Measurements from ENCODE around the gene KDM5B.
"Not testable (repeated sequence)": the region's sequence is repeated elsewhere in the genome, so short reads cannot be mapped to it uniquely, and the experiment has no call there.

Gene KDM5B

DNA sequence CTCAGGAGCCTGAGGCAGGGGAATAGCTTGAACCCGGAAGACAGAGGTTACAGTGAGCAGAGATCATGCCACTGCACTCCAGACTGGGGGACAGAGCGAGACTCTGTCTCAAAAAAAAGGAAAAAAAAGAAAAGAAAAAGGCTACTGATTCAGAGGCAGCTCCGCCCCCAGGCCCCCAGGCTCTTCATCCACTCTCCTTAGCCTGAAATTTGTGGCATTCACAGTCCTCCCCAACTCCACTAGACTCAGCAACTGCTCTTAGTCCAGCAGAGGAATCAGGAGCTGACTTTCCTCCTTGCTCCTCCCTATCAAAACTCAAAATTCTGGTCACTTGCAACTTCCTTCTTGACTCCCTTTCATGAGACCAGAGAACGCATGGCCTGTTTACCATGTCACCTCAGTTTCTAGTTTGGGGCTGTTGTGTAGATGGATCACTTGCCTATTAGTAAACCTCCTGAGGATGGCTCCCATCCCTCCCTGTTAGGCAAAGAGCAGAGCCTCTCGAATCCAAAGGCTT is 29.6 kb upstream of the KDM5B start:
- Histone ChIP-seq H3K9ac (ENCODE audit: low read depth, low read length) (no peak overlapping the region), H3K4me3 (ENCODE audit: low read depth, low read length) (no peak overlapping the region), H3K4me1 (ENCODE audit: control insufficient read depth, insufficient read depth, low read length) (peaks cover 6% of the 10 kb centered on the region; the same call in 1 of the 2 replicates), H3K27me3 (ENCODE audit: control insufficient read depth, insufficient read depth, low read length) (no peaks in the 10 kb centered on the region), H3K27ac (ENCODE audit: low read depth, low read length) (no peak overlapping the region), H3K9me3 (ENCODE audit: control insufficient read depth, insufficient read depth, low read length) (no peaks in the 10 kb centered on the region), H3K36me3 (ENCODE audit: control insufficient read depth, insufficient read depth, low read length) (no peaks in the 10 kb centered on the region)

DNA sequence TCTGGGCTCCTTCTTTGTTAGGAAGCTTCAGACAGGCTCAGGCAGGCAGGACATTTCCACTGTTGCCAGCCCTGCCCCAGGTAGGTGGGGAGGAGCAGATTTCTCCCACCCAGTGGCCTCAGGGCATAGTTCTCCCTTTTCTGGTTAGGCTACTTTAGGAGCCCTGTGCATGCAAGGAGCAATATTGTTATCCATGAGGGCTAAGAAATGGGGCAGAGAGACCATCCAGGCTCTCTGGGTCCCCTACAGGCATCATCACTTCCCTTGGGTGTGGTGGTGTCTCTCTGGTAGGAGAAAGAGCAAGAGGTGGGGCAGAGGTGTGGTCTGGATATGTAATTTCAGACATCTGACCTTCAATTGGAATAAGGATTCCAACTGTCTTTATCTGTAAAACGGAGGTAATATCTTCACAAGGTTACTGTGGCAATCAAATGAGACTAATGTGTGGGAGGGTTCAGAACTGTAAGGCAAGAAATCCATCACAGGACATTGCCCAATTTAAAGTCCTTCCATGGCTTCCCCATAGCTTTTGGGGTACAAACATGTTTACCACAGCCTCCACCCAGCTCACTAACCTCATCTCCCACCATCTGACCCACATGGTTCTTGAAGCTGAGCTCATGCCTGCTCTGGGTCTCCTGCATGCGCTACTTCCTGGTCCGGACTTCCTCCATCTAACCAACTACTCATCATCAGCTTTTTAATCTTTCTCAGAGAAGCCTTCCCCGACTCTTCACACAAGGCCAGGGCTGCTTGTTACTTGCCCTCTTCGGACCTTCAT is 28.6 kb upstream of the KDM5B start:
- H3K9me3 ChIP-seq (ENCODE audit: control insufficient read depth, insufficient read depth, low read length) = no peaks in the 10 kb centered on the region
- H3K4me1 ChIP-seq (ENCODE audit: control insufficient read depth, insufficient read depth, low read length) = peaks cover 6% of the 10 kb centered on the region; the same call in 1 of the 2 replicates
- no peak overlapping the region for H3K27ac ChIP-seq (ENCODE audit: low read depth, low read length)
- H3K27me3 ChIP-seq (ENCODE audit: control insufficient read depth, insufficient read depth, low read length) = no peaks in the 10 kb centered on the region
- H3K36me3 ChIP-seq (ENCODE audit: control insufficient read depth, insufficient read depth, low read length) = no peaks in the 10 kb centered on the region
- H3K4me3 ChIP-seq (ENCODE audit: low read depth, low read length) = no peak overlapping the region
- H3K9ac ChIP-seq (ENCODE audit: low read depth, low read length) = no peak overlapping the region

DNA sequence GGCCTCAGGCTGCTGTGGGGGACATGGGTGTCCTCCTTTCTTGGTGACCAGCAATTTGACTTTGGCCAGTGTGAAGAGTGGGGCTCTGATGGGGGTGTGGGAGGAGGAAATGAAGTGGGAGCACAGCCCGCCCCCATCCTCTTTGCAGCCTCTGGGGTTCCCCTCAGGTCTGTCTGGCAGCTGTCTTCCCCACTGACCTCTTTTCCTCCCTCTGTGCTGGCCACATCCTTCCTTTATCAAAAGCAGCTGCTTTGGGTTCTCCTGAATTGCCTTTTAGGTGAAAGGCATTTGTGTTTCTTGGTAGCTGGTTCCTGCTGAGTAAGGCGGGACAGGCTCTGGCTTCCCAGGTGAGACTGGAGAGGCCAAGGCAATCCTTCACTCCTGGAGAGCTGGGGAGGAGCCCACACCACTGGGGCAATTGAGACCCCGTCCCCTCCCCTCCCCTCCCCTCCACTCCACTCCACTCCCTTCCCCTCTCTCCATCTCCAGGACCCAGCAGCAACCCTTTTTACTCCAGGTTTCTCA is 27.4 kb upstream of the KDM5B start:
- H3K4me1 ChIP-seq (ENCODE audit: control insufficient read depth, insufficient read depth, low read length) = peaks cover 6% of the 10 kb centered on the region; the same call in 1 of the 2 replicates
- no peak overlapping the region for H3K4me3 ChIP-seq (ENCODE audit: low read depth, low read length)
- no peaks in the 10 kb centered on the region for H3K36me3 ChIP-seq (ENCODE audit: control insufficient read depth, insufficient read depth, low read length)
- H3K9me3 ChIP-seq (ENCODE audit: control insufficient read depth, insufficient read depth, low read length) = no peaks in the 10 kb centered on the region
- peak overlapping the region; percentile 22 for H3K27ac ChIP-seq (ENCODE audit: low read depth, low read length)
- H3K27me3 ChIP-seq (ENCODE audit: control insufficient read depth, insufficient read depth, low read length) = no peaks in the 10 kb centered on the region
- no peak overlapping the region for H3K9ac ChIP-seq (ENCODE audit: low read depth, low read length)

DNA sequence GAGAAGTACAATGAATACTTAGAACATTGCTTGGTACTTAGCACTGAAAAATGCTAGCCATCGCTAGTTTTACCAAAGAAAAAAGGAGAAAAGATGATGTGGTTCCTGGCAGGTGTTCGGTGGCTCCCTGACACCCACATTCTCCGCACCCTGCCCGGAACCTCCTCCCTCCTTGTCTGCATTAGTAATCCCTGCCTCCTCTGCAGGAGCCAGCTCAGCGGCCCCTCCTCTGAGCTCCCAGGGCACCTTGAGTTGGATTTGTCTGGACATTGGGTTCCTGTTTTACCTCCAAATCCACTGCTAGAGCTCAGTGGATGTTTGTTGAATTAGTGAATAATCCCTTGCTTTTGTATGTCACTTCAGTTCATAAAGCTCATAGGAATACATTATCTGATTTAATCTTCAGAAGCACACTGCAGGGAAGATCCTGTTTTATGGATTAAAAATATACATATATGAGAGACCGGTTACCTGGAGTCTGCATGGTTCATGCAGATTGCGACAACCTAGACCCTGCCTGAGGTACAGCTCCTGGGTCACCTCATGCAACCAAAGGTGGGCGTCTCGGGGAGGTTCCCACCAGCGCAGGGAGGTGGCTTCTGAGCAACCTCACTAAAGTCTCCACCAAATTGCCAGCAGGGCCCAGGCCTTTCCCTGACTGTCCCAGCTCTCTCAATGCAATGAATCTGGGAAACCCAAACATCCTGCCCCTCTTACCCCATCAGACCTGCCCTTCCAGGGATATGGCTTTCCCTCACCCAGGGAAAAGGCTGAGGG is 26.7 kb upstream of the KDM5B start:
- Histone ChIP-seq H3K9ac (ENCODE audit: low read depth, low read length) (no peak overlapping the region), H3K27ac (ENCODE audit: low read depth, low read length) (peak overlapping the region; percentile 22), H3K36me3 (ENCODE audit: control insufficient read depth, insufficient read depth, low read length) (no peaks in the 10 kb centered on the region), H3K9me3 (ENCODE audit: control insufficient read depth, insufficient read depth, low read length) (no peaks in the 10 kb centered on the region), H3K27me3 (ENCODE audit: control insufficient read depth, insufficient read depth, low read length) (no peaks in the 10 kb centered on the region), H3K4me3 (ENCODE audit: low read depth, low read length) (no peak overlapping the region), H3K4me1 (ENCODE audit: control insufficient read depth, insufficient read depth, low read length) (peaks cover 6% of the 10 kb centered on the region; the same call in 1 of the 2 replicates)

DNA sequence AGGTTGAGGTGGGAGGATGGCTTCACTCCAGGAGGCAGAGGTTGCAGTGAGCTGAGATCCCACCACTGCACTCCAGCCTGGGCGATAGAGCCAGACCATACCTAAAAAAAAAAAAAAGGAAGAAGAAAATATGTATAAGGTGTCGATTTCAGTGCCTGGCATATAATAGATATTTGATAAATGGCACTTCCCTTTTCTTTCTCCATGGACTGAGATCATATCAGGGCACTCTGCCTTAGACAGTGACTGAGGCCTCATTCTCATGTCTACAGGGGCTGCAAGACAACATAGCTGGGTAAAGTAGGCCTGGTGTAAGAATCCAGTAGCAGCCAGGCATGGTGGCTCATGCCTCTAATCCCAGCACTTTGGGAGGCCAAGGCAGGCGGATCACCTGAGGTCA is 23.7 kb upstream of the KDM5B start:
- Histone ChIP-seq H3K4me1 (ENCODE audit: control insufficient read depth, insufficient read depth, low read length) (peaks cover 6% of the 10 kb centered on the region; the same call in 1 of the 2 replicates), H3K9me3 (ENCODE audit: control insufficient read depth, insufficient read depth, low read length) (no peaks in the 10 kb centered on the region), H3K36me3 (ENCODE audit: control insufficient read depth, insufficient read depth, low read length) (no peaks in the 10 kb centered on the region), H3K4me3 (ENCODE audit: low read depth, low read length) (no peak overlapping the region), H3K27ac (ENCODE audit: low read depth, low read length) (no peak overlapping the region), H3K27me3 (ENCODE audit: control insufficient read depth, insufficient read depth, low read length) (no peaks in the 10 kb centered on the region), H3K9ac (ENCODE audit: low read depth, low read length) (no peak overlapping the region)

DNA sequence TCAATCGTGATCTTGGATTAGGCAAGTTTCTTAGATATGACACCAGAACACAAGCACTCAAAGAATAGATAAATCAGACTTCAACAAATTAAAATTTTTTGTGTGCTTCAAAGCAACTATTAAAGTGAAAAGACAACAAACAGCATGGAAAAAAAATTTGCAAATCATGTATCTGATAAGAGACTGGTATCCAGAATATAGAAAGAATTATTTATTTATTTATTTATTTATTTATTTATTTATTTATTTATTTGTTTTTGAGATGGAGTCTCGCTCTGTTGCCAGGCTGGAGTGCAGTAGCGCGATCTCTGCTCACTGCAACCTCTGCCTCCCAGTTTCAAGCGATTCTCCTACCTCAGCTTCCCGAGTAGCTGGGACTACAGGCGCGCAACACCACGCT is 21.0 kb upstream of the KDM5B start:
- H3K4me1 ChIP-seq (ENCODE audit: control insufficient read depth, insufficient read depth, low read length); H3K27ac ChIP-seq (ENCODE audit: low read depth, low read length); H3K9me3 ChIP-seq (ENCODE audit: control insufficient read depth, insufficient read depth, low read length); H3K36me3 ChIP-seq (ENCODE audit: control insufficient read depth, insufficient read depth, low read length); H3K27me3 ChIP-seq (ENCODE audit: control insufficient read depth, insufficient read depth, low read length); H3K9ac ChIP-seq (ENCODE audit: low read depth, low read length); H3K4me3 ChIP-seq (ENCODE audit: low read depth, low read length): not testable (repeated sequence)

DNA sequence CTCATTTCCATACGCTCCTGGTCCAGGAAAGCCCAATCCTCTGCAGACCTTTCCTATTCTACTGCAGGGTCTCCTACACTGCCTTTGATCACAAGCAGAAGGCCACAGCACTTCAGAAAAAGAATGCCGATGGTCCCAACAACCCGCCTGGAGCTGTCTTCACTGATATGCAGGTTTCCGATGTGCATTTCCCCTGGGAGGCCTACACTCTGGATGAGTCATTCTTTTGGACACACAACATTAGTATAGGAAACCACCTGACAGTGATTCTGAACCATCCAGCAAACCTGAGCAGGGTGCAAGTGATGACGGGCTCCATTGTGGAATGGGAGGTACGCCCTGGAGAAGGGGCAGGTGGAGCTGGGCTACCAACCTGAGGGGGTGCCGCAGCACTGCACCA is 17.5 kb upstream of the KDM5B start:
- no peaks in the 10 kb centered on the region for H3K27me3 ChIP-seq (ENCODE audit: control insufficient read depth, insufficient read depth, low read length)
- no peaks in the 10 kb centered on the region for H3K36me3 ChIP-seq (ENCODE audit: control insufficient read depth, insufficient read depth, low read length)
- no peak overlapping the region for H3K9ac ChIP-seq (ENCODE audit: low read depth, low read length)
- H3K4me3 ChIP-seq (ENCODE audit: low read depth, low read length) = no peak overlapping the region
- H3K27ac ChIP-seq (ENCODE audit: low read depth, low read length) = no peak overlapping the region
- H3K4me1 ChIP-seq (ENCODE audit: control insufficient read depth, insufficient read depth, low read length) = no peaks in the 10 kb centered on the region
- no peaks in the 10 kb centered on the region for H3K9me3 ChIP-seq (ENCODE audit: control insufficient read depth, insufficient read depth, low read length)

DNA sequence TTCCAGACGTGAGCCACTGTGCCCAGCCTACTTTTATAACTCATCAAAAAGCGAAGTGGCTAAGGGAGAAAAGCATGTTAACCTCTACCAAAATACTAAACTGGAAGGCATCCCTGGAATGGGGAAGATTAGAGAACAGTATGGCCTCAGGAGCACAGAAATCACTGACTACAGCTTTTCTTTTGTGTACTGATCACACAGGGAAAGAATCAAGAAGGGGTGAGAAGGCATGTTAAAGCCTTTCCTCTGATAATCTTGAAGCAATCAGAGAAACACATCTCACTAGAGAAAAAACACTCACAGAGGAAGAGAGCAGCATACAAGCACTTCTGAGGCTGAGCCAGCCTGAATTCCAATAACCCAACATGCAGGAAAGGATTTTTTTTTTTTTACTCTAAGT is 13.2 kb upstream of the KDM5B start:
- Histone ChIP-seq H3K9ac (ENCODE audit: low read depth, low read length) (no peak overlapping the region), H3K36me3 (ENCODE audit: control insufficient read depth, insufficient read depth, low read length) (no peaks in the 10 kb centered on the region), H3K4me1 (ENCODE audit: control insufficient read depth, insufficient read depth, low read length) (no peaks in the 10 kb centered on the region), H3K9me3 (ENCODE audit: control insufficient read depth, insufficient read depth, low read length) (no peaks in the 10 kb centered on the region), H3K27me3 (ENCODE audit: control insufficient read depth, insufficient read depth, low read length) (no peaks in the 10 kb centered on the region), H3K27ac (ENCODE audit: low read depth, low read length) (no peak overlapping the region), H3K4me3 (ENCODE audit: low read depth, low read length) (no peak overlapping the region)

DNA sequence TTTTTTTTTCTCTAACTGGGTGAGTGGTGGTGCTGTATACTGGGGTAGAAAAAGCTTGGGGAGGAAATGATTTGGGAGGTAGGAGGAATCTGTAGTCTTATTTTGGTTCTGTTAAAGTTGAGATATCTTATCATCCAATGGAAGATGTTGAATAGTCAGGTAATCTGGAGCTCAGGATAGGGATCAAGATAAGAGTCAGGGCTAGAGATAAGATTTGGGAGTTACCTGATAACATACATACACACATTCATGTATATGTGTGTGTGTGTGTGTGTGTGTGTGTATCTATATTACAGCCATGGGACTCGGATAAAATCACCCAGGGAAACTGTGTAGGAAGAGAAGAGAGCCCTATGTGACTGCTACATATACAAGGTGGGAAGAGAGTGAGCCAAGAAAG is 10.6 kb upstream of the KDM5B start:
- no peaks in the 10 kb centered on the region for H3K27me3 ChIP-seq (ENCODE audit: control insufficient read depth, insufficient read depth, low read length)
- no peak overlapping the region for H3K27ac ChIP-seq (ENCODE audit: low read depth, low read length)
- H3K4me3 ChIP-seq (ENCODE audit: low read depth, low read length) = no peak overlapping the region
- H3K4me1 ChIP-seq (ENCODE audit: control insufficient read depth, insufficient read depth, low read length) = no peaks in the 10 kb centered on the region
- no peak overlapping the region for H3K9ac ChIP-seq (ENCODE audit: low read depth, low read length)
- no peaks in the 10 kb centered on the region for H3K36me3 ChIP-seq (ENCODE audit: control insufficient read depth, insufficient read depth, low read length)
- H3K9me3 ChIP-seq (ENCODE audit: control insufficient read depth, insufficient read depth, low read length) = no peaks in the 10 kb centered on the region

DNA sequence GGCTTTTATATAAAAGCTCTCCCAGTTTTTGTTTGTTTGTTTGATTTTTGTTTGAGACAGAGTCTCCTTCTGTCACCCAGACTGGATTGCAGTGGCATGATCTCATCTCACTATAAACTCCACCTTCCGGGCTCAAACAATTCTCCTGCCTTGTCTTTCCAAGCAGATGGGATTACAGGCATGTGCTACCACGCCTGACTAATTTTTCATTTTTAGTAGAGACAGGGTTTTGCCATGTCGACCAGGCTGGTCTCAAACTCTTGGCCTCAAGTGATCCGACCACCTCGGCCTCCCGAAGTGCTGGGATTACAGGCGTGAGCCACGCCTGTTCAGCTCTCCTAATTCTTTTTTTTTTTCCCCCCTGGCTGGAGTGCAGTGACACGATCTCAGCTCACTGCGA is 6.9 kb upstream of the KDM5B start:
- Histone ChIP-seq H3K9ac (ENCODE audit: low read depth, low read length) (no peak overlapping the region), H3K27ac (ENCODE audit: low read depth, low read length) (no peak overlapping the region), H3K36me3 (ENCODE audit: control insufficient read depth, insufficient read depth, low read length) (no peaks in the 10 kb centered on the region), H3K9me3 (ENCODE audit: control insufficient read depth, insufficient read depth, low read length) (no peaks in the 10 kb centered on the region), H3K4me3 (ENCODE audit: low read depth, low read length) (no peak overlapping the region), H3K4me1 (ENCODE audit: control insufficient read depth, insufficient read depth, low read length) (peaks cover 17% of the 10 kb centered on the region), H3K27me3 (ENCODE audit: control insufficient read depth, insufficient read depth, low read length) (peaks cover 12% of the 10 kb centered on the region)

Measured in HUES48 (cell line).